Bronchial epithelial cell (primary cell): ENCODE data around the gene MAN1C1. TPM values are rescaled to one million over a fixed set of nuclear protein-coding genes. Genes with fewer than 3 reads are reported as not detected.
A peak's percentile ranks its signal among the peaks of the same experiment; 100 is the strongest.

Source experiments
- DNase-seq: peaks from one replicate; pipeline ENCODE4 v3.0.0-alpha.2; 2010; ENCODE audit warnings: low read depth
- FAIRE-seq: peaks from 2 replicates; lab custom pipeline; 2011; peaks lifted over from hg19 to GRCh38; lab: Jason Lieb, UNC
- H3K27me3 ChIP-seq: 2 replicates; pipeline ENCODE4 v1.5.1; 2011; ENCODE audit warnings: low read length; ENCODE audit not compliant: control insufficient read depth, insufficient read depth
- H3K36me3 ChIP-seq: 2 replicates; pipeline ENCODE4 v1.5.1; 2011; ENCODE audit warnings: low read length; ENCODE audit not compliant: control insufficient read depth, insufficient read depth
- H3K4me3 ChIP-seq: 2 replicates; pipeline ENCODE4 v1.5.1; 2011; ENCODE audit warnings: mild to moderate bottlenecking, low read depth, low read length, control low read depth
- total RNA-seq: library from RNA; depleted of rRNA; stranded (reverse); fragments of >200 nt; gene quantifications from 2 replicates; pipeline ENCODE4 v1.2.1, GENCODE V29; 2014
- TF ChIP-seq, protein P1 (sequence below): IDR thresholded peaks from 2 replicates; pipeline ENCODE4 v1.5.1; 2011; ENCODE audit warnings: mild to moderate bottlenecking, moderate library complexity, low read length, control low read depth, inconsistent platforms; ENCODE audit not compliant: insufficient read depth, severe bottlenecking

MAN1C1 gene
- total RNA-seq, 1 donor from 2014 or later, result under 0.01 TPM

GRCh38 chr1:25573961-25574360 is 42.6 kb upstream of the MAN1C1 start:
- no peak overlapping the region for H3K4me3 ChIP-seq
- H3K27me3 ChIP-seq, result no peaks in the 10 kb centered on the region
- no peaks in the 10 kb centered on the region for H3K36me3 ChIP-seq
- TF ChIP-seq, protein P1, sequence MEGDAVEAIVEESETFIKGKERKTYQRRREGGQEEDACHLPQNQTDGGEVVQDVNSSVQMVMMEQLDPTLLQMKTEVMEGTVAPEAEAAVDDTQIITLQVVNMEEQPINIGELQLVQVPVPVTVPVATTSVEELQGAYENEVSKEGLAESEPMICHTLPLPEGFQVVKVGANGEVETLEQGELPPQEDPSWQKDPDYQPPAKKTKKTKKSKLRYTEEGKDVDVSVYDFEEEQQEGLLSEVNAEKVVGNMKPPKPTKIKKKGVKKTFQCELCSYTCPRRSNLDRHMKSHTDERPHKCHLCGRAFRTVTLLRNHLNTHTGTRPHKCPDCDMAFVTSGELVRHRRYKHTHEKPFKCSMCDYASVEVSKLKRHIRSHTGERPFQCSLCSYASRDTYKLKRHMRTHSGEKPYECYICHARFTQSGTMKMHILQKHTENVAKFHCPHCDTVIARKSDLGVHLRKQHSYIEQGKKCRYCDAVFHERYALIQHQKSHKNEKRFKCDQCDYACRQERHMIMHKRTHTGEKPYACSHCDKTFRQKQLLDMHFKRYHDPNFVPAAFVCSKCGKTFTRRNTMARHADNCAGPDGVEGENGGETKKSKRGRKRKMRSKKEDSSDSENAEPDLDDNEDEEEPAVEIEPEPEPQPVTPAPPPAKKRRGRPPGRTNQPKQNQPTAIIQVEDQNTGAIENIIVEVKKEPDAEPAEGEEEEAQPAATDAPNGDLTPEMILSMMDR, result no peak
- FAIRE-seq, result no peak
- no peak for DNase-seq

GRCh38 chr1:25575191-25575590 is 41.4 kb upstream of the MAN1C1 start:
- TF ChIP-seq, protein P1, result no peak
- Histone ChIP-seq H3K4me3 (no peak overlapping the region), H3K36me3 (no peaks in the 10 kb centered on the region), H3K27me3 (no peaks in the 10 kb centered on the region)
- DNase-seq (peak; percentile 67), FAIRE-seq (no peak)

GRCh38 chr1:25576459-25577133 is 40.0 kb upstream of the MAN1C1 start:
- no peaks in the 10 kb centered on the region for H3K27me3 ChIP-seq
- DNase-seq, result no peak
- TF ChIP-seq, protein P1, result no peak
- H3K36me3 ChIP-seq, result no peaks in the 10 kb centered on the region
- no peak overlapping the region for H3K4me3 ChIP-seq
- FAIRE-seq, result no peak

- H3K4me3 ChIP-seq, result no peak overlapping the region
- no peaks in the 10 kb centered on the region for H3K27me3 ChIP-seq
- FAIRE-seq (no peak), DNase-seq (no peak)
- H3K36me3 ChIP-seq, result no peaks in the 10 kb centered on the region
- TF ChIP-seq, protein P1, result no peak
Measured at GRCh38 chr1:25577134-25577920, 39.3 kb upstream of the MAN1C1 start.

DNA sequence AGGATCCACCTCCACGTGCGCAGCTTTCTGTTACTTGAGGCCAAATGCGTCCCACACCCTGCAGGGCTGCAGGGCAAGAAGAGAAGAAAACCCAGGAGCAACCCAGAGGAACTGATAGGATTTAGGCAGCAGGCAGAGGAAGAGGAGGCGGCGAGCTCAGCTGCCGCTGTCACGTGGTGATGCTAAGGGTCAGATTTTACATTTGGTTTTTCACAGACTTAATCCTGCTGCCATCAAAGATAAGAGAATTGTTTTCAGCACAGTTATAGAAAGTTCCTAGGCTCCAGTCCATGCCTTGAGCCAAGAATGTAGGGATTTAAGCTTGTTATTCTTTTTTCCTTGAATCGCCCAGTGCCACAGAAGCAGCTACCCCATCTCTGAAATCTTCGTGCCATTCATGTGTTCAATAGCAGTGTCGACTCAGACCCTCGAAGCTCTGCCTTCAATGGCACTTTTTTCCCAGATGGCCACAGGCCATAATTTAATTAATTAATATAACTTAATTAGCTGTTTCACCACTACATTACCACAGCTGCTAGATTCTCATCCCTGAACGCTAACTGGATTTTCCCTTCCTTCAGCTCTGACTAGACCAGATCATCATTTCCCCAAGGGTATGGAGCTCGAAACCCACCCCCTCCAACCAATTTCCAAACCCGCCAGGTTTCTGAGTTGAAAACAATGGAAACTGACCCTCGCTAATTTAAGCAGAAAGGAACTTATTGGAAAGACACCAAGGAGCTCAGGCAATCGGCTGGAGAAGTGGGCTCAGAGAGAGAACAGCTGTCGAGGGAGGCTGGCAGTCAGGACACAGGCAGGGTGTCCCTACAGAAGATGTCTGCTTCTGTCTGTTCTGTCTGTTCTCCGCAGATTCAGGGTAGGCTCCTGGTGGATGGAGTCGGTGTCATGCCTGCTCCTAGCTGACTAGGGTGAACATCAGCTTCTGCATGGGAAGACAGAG is 37.0 kb upstream of the MAN1C1 start:
- TF ChIP-seq, protein P1, result no peak
- H3K4me3 ChIP-seq, result no peak overlapping the region
- DNase-seq (no peak), FAIRE-seq (no peak)
- H3K36me3 ChIP-seq, result no peaks in the 10 kb centered on the region
- H3K27me3 ChIP-seq, result no peaks in the 10 kb centered on the region
